Prostate gland (tissue), 2 donors: ENCODE data around the gene ST3GAL6.

Source experiments
- POLR2A ChIP-seq: fragments of 450-650 bp; IDR thresholded peaks from one replicate; pipeline ENCODE4 v1.6.1; 2016; ENCODE audit warnings: antibody characterized with exemption, mild to moderate bottlenecking
- POLR2AphosphoS5 ChIP-seq: sonication (generic); formaldehyde crosslinking; IDR thresholded peaks from one replicate; pipeline ENCODE4 v1.6.1; 2017; ENCODE audit warnings: antibody characterized with exemption
- TF ChIP-seq, protein P1 (sequence below), 4 experiments: fragments of 200-600 bp in 2 of 4; fragments of 450-650 bp in 2 of 4; sonication (generic) in 2 of 4; IDR thresholded peaks; 1 replicate in 3 of 4; 2 replicates in 1 of 4; pipeline ENCODE4 v1.5.1; 2016 to 2019; ENCODE audit warnings: antibody characterized with exemption in 4 of 4, mild to moderate bottlenecking in 2 of 4, moderate library complexity in 2 of 4

DNA sequence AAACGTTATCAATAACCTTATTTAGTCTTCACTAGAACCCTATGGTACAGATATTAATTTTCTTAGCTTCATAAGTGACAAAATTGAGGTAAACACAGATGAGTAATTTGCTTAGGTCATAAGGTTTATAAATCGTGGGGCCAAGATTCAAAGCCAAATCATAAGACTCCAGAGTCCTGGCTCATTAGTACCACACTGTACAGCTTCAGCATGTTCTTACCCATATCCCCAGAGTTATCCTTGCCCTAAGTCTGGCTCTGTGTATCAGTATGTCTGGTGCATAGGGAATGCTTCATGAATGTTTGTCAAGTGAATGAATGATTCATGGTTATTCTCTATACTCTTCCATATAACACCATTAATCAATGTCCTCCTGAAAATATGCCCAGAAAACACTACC lies 45.6 kb upstream of the ST3GAL6 start:
- TF ChIP-seq, protein P1, sequence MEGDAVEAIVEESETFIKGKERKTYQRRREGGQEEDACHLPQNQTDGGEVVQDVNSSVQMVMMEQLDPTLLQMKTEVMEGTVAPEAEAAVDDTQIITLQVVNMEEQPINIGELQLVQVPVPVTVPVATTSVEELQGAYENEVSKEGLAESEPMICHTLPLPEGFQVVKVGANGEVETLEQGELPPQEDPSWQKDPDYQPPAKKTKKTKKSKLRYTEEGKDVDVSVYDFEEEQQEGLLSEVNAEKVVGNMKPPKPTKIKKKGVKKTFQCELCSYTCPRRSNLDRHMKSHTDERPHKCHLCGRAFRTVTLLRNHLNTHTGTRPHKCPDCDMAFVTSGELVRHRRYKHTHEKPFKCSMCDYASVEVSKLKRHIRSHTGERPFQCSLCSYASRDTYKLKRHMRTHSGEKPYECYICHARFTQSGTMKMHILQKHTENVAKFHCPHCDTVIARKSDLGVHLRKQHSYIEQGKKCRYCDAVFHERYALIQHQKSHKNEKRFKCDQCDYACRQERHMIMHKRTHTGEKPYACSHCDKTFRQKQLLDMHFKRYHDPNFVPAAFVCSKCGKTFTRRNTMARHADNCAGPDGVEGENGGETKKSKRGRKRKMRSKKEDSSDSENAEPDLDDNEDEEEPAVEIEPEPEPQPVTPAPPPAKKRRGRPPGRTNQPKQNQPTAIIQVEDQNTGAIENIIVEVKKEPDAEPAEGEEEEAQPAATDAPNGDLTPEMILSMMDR (IDR thresholded peaks at IDR 0.05): no peak
- TF ChIP-seq POLR2A (no peak), POLR2AphosphoS5 (no peak)
